Transverse colon (tissue), 4 donors: ENCODE results near the gene ZNF155.

Source experiments
- CTCF ChIP-seq, 5 experiments: fragments of 200-600 bp in 3 of 5; fragments of 450-650 bp in 2 of 5; sonication (generic) in 3 of 5; IDR thresholded peaks; 1 replicate in 2 of 5; 2 replicates in 3 of 5; pipeline ENCODE4 v1.5.1; 2016 to 2017; ENCODE audit warnings: antibody characterized with exemption in 5 of 5, inconsistent platforms in 3 of 5, mild to moderate bottlenecking in 2 of 5, moderate library complexity in 1 of 5
- EP300 ChIP-seq: sonication (generic); formaldehyde crosslinking; IDR thresholded peaks from one replicate; pipeline ENCODE4 v1.6.1; 2017; ENCODE audit warnings: antibody characterized with exemption, low read depth
- POLR2A ChIP-seq: fragments of 450-650 bp; IDR thresholded peaks from one replicate; pipeline ENCODE4 v1.6.1; 2016; ENCODE audit warnings: antibody characterized with exemption, mild to moderate bottlenecking, moderate library complexity
- POLR2AphosphoS5 ChIP-seq, 3 donors: sonication (generic); formaldehyde crosslinking; IDR thresholded peaks; one replicate each; pipeline ENCODE4 v1.6.1; 2016; ENCODE audit warnings: antibody characterized with exemption in 3 of 3

GRCh38 chr19:43939557-43940260, 44.3 kb upstream of the ZNF155 start:
- no peak for TF ChIP-seq EP300
- TF ChIP-seq CTCF (IDR thresholded peaks at IDR 0.05), result no peak
- TF ChIP-seq POLR2A, result no peak
- no peak for TF ChIP-seq POLR2AphosphoS5 (IDR thresholded peaks at IDR 0.05)
